K562 (cell line): Measurements from ENCODE around the gene AAK1. TPM values are rescaled to one million over a fixed set of nuclear protein-coding genes. Genes with fewer than 3 reads are reported as not detected.

ENCODE experiments used
- ATAC-seq: fragments of 200-7000 bp; cut with Tn5 transposase; 3 replicates; pipeline ENCODE4 v1.9.1; 2020; ENCODE audit warnings: moderate library complexity
- BruUV-seq: library from RNA; stranded (reverse); fragments of 400-500 nt; replicated peaks from 2 replicates; lab custom pipeline; 2021; lab: Mats Ljungman, UMichigan
- CTCF ChIA-PET: fragments of 300-600 bp; formaldehyde crosslinking; extraction: SDS; loops from one replicate; lab custom pipeline; 2021; ENCODE audit warnings: low intra/inter-chr PET ratio; lab: Yijun Ruan, JAX
- POLR2A ChIA-PET: fragments of 300-600, 350-650 bp; sonication (Branson Sonifier 250); formaldehyde crosslinking; extraction: SDS; loops from one replicate; lab custom pipeline; 2021; ENCODE audit warnings: antibody characterized with exemption, inconsistent platforms; lab: Yijun Ruan, JAX
- DNase-seq, 4 experiments: peaks; one replicate each; pipeline versions ENCODE4 v3.0.0 to v3.0.0-alpha.2; 2011 to 2018; ENCODE audit warnings: low spot score in 3 of 4, mixed read lengths in 3 of 4; ENCODE audit errors: extremely low read depth in 1 of 4
- FAIRE-seq: peaks from 2 replicates; lab custom pipeline; 2011; peaks lifted over from hg19 to GRCh38; lab: Jason Lieb, UNC
- H2AFZ ChIP-seq: 2 replicates; pipeline ENCODE4 v1.6.0; 2011; ENCODE audit warnings: low read depth, low read length, control low read depth, inconsistent platforms
- H3K27ac ChIP-seq: fragments of 200-600 bp; 3 replicates; pipeline ENCODE4 v1.8.0; 2011; ENCODE audit warnings: low read depth, mild to moderate bottlenecking, control low read depth, inconsistent platforms, low read length, moderate library complexity, mixed read lengths; ENCODE audit errors: extremely low read depth
- H3K27me3 ChIP-seq, 2 experiments: fragments of 300-600 bp in 1 of 2; 2 replicates in 1 of 2; 3 replicates in 1 of 2; pipeline versions ENCODE4 v1.6.0 to v1.8.0; 2011; ENCODE audit warnings: inconsistent platforms in 2 of 2, low read length in 2 of 2, mild to moderate bottlenecking in 1 of 2, mixed read lengths in 1 of 2, moderate library complexity in 1 of 2; ENCODE audit not compliant: control insufficient read depth in 2 of 2, insufficient read depth in 2 of 2
- H3K36me3 ChIP-seq: fragments of 300-600 bp; 3 replicates; pipeline ENCODE4 v1.8.0; 2011; ENCODE audit warnings: mild to moderate bottlenecking, low read length, inconsistent platforms; ENCODE audit not compliant: control insufficient read depth, insufficient read depth
- H3K4me1 ChIP-seq, 2 experiments: fragments of 200-600 bp in 1 of 2; replicated peaks in 1 of 2; 2 replicates in 1 of 2; 3 replicates in 1 of 2; pipeline versions ENCODE4 v1.5.1 to v1.8.0; 2011; ENCODE audit warnings: inconsistent platforms in 2 of 2, low read length in 2 of 2, mild to moderate bottlenecking in 1 of 2, mixed read lengths in 1 of 2, moderate library complexity in 1 of 2; ENCODE audit not compliant: control insufficient read depth in 2 of 2, insufficient read depth in 2 of 2
- H3K4me2 ChIP-seq: 2 replicates; pipeline ENCODE4 v1.6.1; 2011; ENCODE audit warnings: low read length, control low read depth, inconsistent platforms, mixed read lengths; ENCODE audit not compliant: insufficient read depth
- H3K4me3 ChIP-seq: fragments of 200-600 bp; sonication (generic), shearing (Covaris generic); 2 replicates; pipeline ENCODE4 v1.5.1; 2016; ENCODE audit warnings: control low read depth, inconsistent platforms
- H3K79me2 ChIP-seq: fragments of 200-600 bp; 3 replicates; pipeline ENCODE4 v1.8.0; 2011; ENCODE audit warnings: low read length, inconsistent platforms; ENCODE audit not compliant: control insufficient read depth, insufficient read depth
- H3K9ac ChIP-seq, 2 experiments: 2 replicates each; pipeline versions ENCODE4 v1.6.0 to v1.6.1; 2011; ENCODE audit warnings: low read depth in 2 of 2, low read length in 2 of 2, control low read depth in 1 of 2, inconsistent platforms in 1 of 2, mild to moderate bottlenecking in 1 of 2, mixed read lengths in 1 of 2; ENCODE audit not compliant: insufficient read depth in 1 of 2
- H3K9me1 ChIP-seq: one replicate; pipeline ENCODE4 v1.6.0; 2011; ENCODE audit warnings: inconsistent platforms, mild to moderate bottlenecking, low read length, moderate library complexity; ENCODE audit not compliant: control insufficient read depth, insufficient read depth
- H3K9me3 ChIP-seq: replicated peaks from 2 replicates; pipeline ENCODE4 v1.5.1; 2011; ENCODE audit warnings: low read depth, low read length, inconsistent platforms; ENCODE audit not compliant: control insufficient read depth, insufficient read depth
- H4K20me1 ChIP-seq: replicated peaks from 2 replicates; pipeline ENCODE4 v1.6.1; 2011; ENCODE audit warnings: low read length, inconsistent platforms, mixed read lengths; ENCODE audit not compliant: control insufficient read depth, insufficient read depth
- CXXC5 ChIP-seq: fragments of 250-450 bp; sonication (Bioruptor Pico); IDR thresholded peaks from 2 replicates; pipeline ENCODE4 v1.8.0; 2022; ENCODE audit warnings: inconsistent platforms, mild to moderate bottlenecking, moderate library complexity
- MTA3 ChIP-seq: fragments of 450-650 bp; formaldehyde crosslinking; IDR thresholded peaks from 2 replicates; pipeline ENCODE4 v1.6.1; 2017; ENCODE audit warnings: mild to moderate bottlenecking, borderline replicate concordance
- PHF20 ChIP-seq: fragments of 450-650 bp; IDR thresholded peaks from 2 replicates; pipeline ENCODE4 v1.6.1; 2018; ENCODE audit not compliant: partially characterized antibody
- RB1 ChIP-seq: fragments of 450-650 bp; IDR thresholded peaks from 2 replicates; pipeline ENCODE4 v1.6.1; 2017; ENCODE audit warnings: low read depth, mild to moderate bottlenecking
- SIRT6 ChIP-seq: IDR thresholded peaks from one replicate; pipeline ENCODE4 v1.6.1; 2012; ENCODE audit warnings: low read depth, mild to moderate bottlenecking, control low read depth, inconsistent platforms, low read length, moderate library complexity
- SMARCE1 ChIP-seq: fragments of 450-650 bp; IDR thresholded peaks from 2 replicates; pipeline ENCODE4 v1.7.1; 2016; ENCODE audit warnings: mild to moderate bottlenecking
- TAL1 ChIP-seq: fragments of 450-650 bp; IDR thresholded peaks from 2 replicates; pipeline ENCODE4 v1.6.1; 2016; ENCODE audit warnings: mild to moderate bottlenecking
- VEZF1 ChIP-seq: fragments of 200-800 bp; sonication (Bioruptor generic); IDR thresholded peaks from 2 replicates; pipeline ENCODE4 v1.6.1; 2017; ENCODE audit warnings: missing genetic modification characterization, missing compliant biosample characterization
- ZFP1 ChIP-seq: fragments of 450-650 bp; formaldehyde crosslinking; IDR thresholded peaks from 2 replicates; pipeline ENCODE4 v1.4.0; 2020; ENCODE audit warnings: mild to moderate bottlenecking, mixed read lengths
- ZNF143 ChIP-seq: sonication (generic); formaldehyde crosslinking; IDR thresholded peaks from 2 replicates; pipeline ENCODE4 v1.9.0; 2022; ENCODE audit warnings: mild to moderate bottlenecking, missing genetic modification reagents
- WGBS: fragments of 100-300 bp; shearing (Covaris generic); methylation state at CpG from one replicate; pipeline ENCODE4 v1.1.6; 2016; ENCODE audit warnings: low coverage, mixed read lengths; ENCODE audit not compliant: insufficient coverage; ENCODE audit errors: missing lambda C conversion rate; 5-methylcytosine and 5-hydroxymethylcytosine counted together
- in situ Hi-C: fragments of 300-500 bp; cut with MboI; formaldehyde crosslinking; loops from 4 replicates; pipeline ENCODE4 v1.15.0; 2018; ENCODE audit warnings: inconsistent platforms, mixed read lengths
- intact Hi-C: fragments of 100-400 bp; cut with micrococcal nuclease; formaldehyde crosslinking; loops from 2 replicates; pipeline ENCODE4 v1.14.2; 2022
- polyA plus RNA-seq, 8 experiments: library from polyadenylated mRNA; depleted of rRNA in 4 of 8; stranded (reverse) in 5 of 8; unstranded in 3 of 8; fragments of >200 nt; fragmentation: Nextera tagmentation in 2 of 8; fragmentation: Illumina TruSeq in 1 of 8; extraction: Ambion mirVana in 2 of 8; extraction: Trizol in 1 of 8; gene quantifications; 2 replicates each; pipeline versions ENCODE4 v1.2.1 to v1.2.3, GENCODE V29; 2011 to 2014; ENCODE audit warnings: inconsistent platforms in 1 of 8, missing spikeins in 1 of 8
- total RNA-seq, 7 experiments: library from RNA; depleted of rRNA in 6 of 7; stranded (reverse); fragments of >200 nt in 6 of 7; fragmentation: Illumina TruSeq in 2 of 7; extraction: Trizol in 2 of 7; gene quantifications; 2 replicates each; pipeline versions ENCODE4 v1.2.1 to v1.2.3, GENCODE V29; 2011 to 2021; ENCODE audit warnings: low replicate concordance in 1 of 7
- TF ChIP-seq, protein P1 (sequence below), 2 experiments: fragments of 450-650 bp; formaldehyde crosslinking in 1 of 2; IDR thresholded peaks; 2 replicates each; pipeline versions ENCODE4 v1.4.0 to v1.6.1; 2014 to 2020; ENCODE audit warnings: mild to moderate bottlenecking in 2 of 2, borderline replicate concordance in 1 of 2, low read depth in 1 of 2

Gene AAK1
- total and polyA plus RNA-seq, 9 of the 15 experiments (the other 6 are each of a cell fraction or from before 2014, with no cell fraction given), result 0.89 to 17.1 (median 6.0) TPM

DNA sequence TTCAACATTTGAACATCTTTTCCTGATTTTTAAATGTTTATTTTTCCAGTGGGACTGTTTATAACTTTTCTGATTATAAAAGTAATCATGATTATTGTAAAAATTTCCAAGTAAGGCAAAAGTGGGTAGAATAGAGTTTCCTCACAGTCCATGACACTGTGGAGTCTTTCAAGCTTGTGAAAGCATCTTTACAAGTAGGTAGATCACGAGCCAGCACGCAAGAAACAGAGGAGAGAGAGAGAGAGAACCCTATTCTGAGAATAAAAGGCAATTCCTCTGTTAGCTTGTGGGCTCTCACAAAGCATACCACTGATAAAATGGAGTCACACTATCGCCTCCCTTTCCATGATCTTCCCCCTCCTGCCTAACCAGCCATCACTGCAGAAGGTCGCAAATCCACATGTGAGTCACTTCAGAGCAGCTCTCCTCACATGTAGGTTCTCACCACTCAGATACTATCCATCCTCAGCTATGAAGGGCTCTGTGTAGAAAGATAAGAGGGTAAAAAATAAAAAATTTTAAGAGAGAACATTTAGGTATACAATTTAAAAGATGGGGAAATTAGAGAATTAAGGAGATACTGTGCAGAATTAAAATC lies 40.3 kb downstream of the AAK1 start (continued):
- TF ChIP-seq SIRT6 (no peak), RB1 (no peak), ZFP1 (CRISPR knock-in tag) (0 out of 2 replicates have a peak, but pooled peaks have one; percentile 5), SMARCE1 (peak; percentile 59), CXXC5 (CRISPR knock-in tag) (0 out of 2 replicates have a peak, but pooled peaks have one; percentile 15)

- Histone ChIP-seq H3K9me1 (no peaks in the 10 kb centered on the region), H3K27ac (peak overlapping the region; percentile 75), H2AFZ (no peak overlapping the region), H3K79me2 (no peaks in the 10 kb centered on the region), H3K9ac (peak overlapping the region in 1 of 2 experiments; percentile 50; a peak in 2 of 4 replicates), H3K36me3 (no peaks in the 10 kb centered on the region; the same call in 2 of the 3 replicates), H3K4me2 (peak overlapping the region; percentile 27; the same call in 1 of the 2 replicates), H3K4me3 (no peak overlapping the region), H3K4me1 (peaks cover 6 to 51% of the 10 kb centered on the region in 2 experiments), H4K20me1 (no peaks in the 10 kb centered on the region), H3K9me3 (peaks cover 6% of the 10 kb centered on the region), H3K27me3 (no peaks in the 10 kb centered on the region)
- ATAC-seq (peak; percentile 90), DNase-seq (peak; percentile 80 to 87 (median 84)), FAIRE-seq (peak; percentile 94)
- no TSS peak for BruUV-seq
- in situ Hi-C loops, result no loop called here
- ChIA-PET CTCF (no interaction called here), POLR2A (interaction anchor here (2.6 kb wide), 1 partner anchor 11 kb away, joined by 6 read pairs; no protein-coding TSS in a partner anchor)
- WGBS, result 0% methylated on average over 2 of the region's 2 CpGs
- intact Hi-C loops, result loop anchor here (5.0 kb wide), 1 partner anchor 41 kb away; the partner anchor contains the start of gene AAK1
- TF ChIP-seq, protein P1, sequence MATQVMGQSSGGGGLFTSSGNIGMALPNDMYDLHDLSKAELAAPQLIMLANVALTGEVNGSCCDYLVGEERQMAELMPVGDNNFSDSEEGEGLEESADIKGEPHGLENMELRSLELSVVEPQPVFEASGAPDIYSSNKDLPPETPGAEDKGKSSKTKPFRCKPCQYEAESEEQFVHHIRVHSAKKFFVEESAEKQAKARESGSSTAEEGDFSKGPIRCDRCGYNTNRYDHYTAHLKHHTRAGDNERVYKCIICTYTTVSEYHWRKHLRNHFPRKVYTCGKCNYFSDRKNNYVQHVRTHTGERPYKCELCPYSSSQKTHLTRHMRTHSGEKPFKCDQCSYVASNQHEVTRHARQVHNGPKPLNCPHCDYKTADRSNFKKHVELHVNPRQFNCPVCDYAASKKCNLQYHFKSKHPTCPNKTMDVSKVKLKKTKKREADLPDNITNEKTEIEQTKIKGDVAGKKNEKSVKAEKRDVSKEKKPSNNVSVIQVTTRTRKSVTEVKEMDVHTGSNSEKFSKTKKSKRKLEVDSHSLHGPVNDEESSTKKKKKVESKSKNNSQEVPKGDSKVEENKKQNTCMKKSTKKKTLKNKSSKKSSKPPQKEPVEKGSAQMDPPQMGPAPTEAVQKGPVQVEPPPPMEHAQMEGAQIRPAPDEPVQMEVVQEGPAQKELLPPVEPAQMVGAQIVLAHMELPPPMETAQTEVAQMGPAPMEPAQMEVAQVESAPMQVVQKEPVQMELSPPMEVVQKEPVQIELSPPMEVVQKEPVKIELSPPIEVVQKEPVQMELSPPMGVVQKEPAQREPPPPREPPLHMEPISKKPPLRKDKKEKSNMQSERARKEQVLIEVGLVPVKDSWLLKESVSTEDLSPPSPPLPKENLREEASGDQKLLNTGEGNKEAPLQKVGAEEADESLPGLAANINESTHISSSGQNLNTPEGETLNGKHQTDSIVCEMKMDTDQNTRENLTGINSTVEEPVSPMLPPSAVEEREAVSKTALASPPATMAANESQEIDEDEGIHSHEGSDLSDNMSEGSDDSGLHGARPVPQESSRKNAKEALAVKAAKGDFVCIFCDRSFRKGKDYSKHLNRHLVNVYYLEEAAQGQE (IDR thresholded peaks at IDR 0.05; ENCODE audit: borderline replicate concordance), result peak; percentile 14; the same call in 1 of the 2 replicates
- TF ChIP-seq, protein P1 (CRISPR knock-in tag; IDR thresholded peaks at IDR 0.05; ENCODE audit: low read depth), result no peak
- TF ChIP-seq ZNF143 (CRISPR knock-in tag), result no peak
- TF ChIP-seq MTA3, result peak; percentile 74; the same call in 1 of the 2 replicates
- TF ChIP-seq VEZF1 (CRISPR knock-in tag), result 0 out of 2 replicates have a peak, but pooled peaks have one; percentile 9
- TF ChIP-seq PHF20, result peak; percentile 46
- TF ChIP-seq TAL1, result peak; percentile 76
Measured at GRCh38 chr2:69601179-69601612, 42.3 kb downstream of the AAK1 start.
